Dendritic cell treated with granulocyte-macrophage colony-stimulating factor and Interleukin-4, amounts not matched to agents 40 ng/mL and 50 ng/mL, for 4 days (primary cell): ENCODE data around the gene ABCB10.
"Not testable (repeated sequence)": the region's sequence is repeated elsewhere in the genome, so short reads cannot be mapped to it uniquely, and the experiment has no call there.

ENCODE experiments used
- H3K27ac Mint-ChIP-seq: one replicate; pipeline ENCODE4 v1.8.0; 2022; ENCODE audit warnings: mild to moderate bottlenecking, mixed read lengths
- H3K27me3 Mint-ChIP-seq: one replicate; pipeline ENCODE4 v1.8.0; 2022; ENCODE audit warnings: mild to moderate bottlenecking, mixed read lengths
- H3K36me3 Mint-ChIP-seq: one replicate; pipeline ENCODE4 v1.8.0; 2022; ENCODE audit warnings: low read depth, mixed read lengths
- H3K4me1 Mint-ChIP-seq: one replicate; pipeline ENCODE4 v1.8.0; 2022; ENCODE audit warnings: low read depth, mixed read lengths
- H3K4me3 Mint-ChIP-seq: one replicate; pipeline ENCODE4 v1.8.0; 2022; ENCODE audit warnings: mild to moderate bottlenecking, moderate library complexity, mixed read lengths
- H3K9me3 Mint-ChIP-seq: one replicate; pipeline ENCODE4 v1.8.0; 2022; ENCODE audit warnings: mixed read lengths
- intact Hi-C: fragments of 100-400 bp; cut with micrococcal nuclease; formaldehyde crosslinking; loops from one replicate; pipeline ENCODE4 v1.15.0; 2022

The ABCB10 gene

DNA sequence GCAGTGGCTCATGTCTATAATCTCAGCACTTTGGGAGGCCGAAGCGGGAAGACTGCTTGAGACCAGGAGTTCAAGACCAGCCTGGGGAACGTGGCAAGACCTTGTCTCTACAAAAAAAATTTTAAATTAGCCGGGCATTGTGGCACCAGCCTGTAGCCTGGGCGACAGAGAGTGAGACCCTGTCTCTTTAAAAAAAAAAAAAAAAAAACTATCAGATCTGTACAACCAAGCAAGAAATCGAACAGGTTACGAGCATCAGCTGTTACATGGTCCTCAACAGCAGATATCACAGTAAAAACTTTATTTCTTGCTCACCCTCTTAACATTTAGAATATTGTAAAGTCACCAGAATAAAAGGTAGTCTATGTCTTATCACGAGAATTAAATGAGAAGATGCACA is 51.9 kb downstream of the ABCB10 start:
- no peak overlapping the region for H3K27ac Mint-ChIP-seq
- H3K4me3 Mint-ChIP-seq, result no peak overlapping the region
- no peaks in the 10 kb centered on the region for H3K9me3 Mint-ChIP-seq
- intact Hi-C loops, result loop anchor here (5.0 kb wide), 2 partner anchors 164 to 234 kb away; partner anchors contain the start of genes CCSAP and RAB4A
- H3K4me1 Mint-ChIP-seq, result peaks cover 12% of the 10 kb centered on the region
- H3K27me3 Mint-ChIP-seq, result no peaks in the 10 kb centered on the region
- peaks cover 22% of the 10 kb centered on the region for H3K36me3 Mint-ChIP-seq

GRCh38 chr1:229495782-229496181 is 62.7 kb downstream of the ABCB10 start:
- H3K27ac Mint-ChIP-seq, result no peak overlapping the region
- no peaks in the 10 kb centered on the region for H3K27me3 Mint-ChIP-seq
- H3K4me3 Mint-ChIP-seq, result no peak overlapping the region
- intact Hi-C loops, result no loop called here
- no peaks in the 10 kb centered on the region for H3K9me3 Mint-ChIP-seq
- no peaks in the 10 kb centered on the region for H3K4me1 Mint-ChIP-seq
- peaks cover 83% of the 10 kb centered on the region for H3K36me3 Mint-ChIP-seq

DNA sequence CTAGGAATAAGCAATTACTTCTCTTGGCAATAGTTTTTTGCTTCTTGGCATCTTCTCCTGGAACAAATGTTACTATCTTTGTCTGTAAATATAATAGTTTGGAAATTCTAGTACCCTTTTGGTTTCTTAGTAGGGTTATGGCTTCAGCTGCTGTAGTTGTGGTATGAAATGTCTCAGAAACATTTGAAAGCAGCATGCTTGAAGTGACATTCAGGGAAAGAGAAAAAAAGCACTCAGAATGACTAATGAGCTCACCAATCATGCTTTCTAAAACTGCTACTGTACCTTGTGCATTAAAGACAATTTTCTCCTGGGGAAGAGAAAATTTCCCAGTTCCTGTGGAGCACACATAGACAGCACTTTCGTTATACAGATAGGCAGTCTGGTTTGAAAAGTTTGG is 71.3 kb downstream of the ABCB10 start:
- H3K4me1 Mint-ChIP-seq, result no peaks in the 10 kb centered on the region
- H3K27ac Mint-ChIP-seq, result no peak overlapping the region
- H3K36me3 Mint-ChIP-seq, result peaks cover 91% of the 10 kb centered on the region
- H3K27me3 Mint-ChIP-seq, result no peaks in the 10 kb centered on the region
- intact Hi-C loops, result loop anchor here (10.0 kb wide), 1 partner anchor 822 kb away; no protein-coding TSS in a partner anchor
- no peaks in the 10 kb centered on the region for H3K9me3 Mint-ChIP-seq
- no peak overlapping the region for H3K4me3 Mint-ChIP-seq

- intact Hi-C loops, result loop anchor here (10.0 kb wide), 1 partner anchor 821 kb away; no protein-coding TSS in a partner anchor
- no peak overlapping the region for H3K27ac Mint-ChIP-seq
- peaks cover 1% of the 10 kb centered on the region for H3K4me1 Mint-ChIP-seq
- H3K27me3 Mint-ChIP-seq, result no peaks in the 10 kb centered on the region
- H3K9me3 Mint-ChIP-seq, result no peaks in the 10 kb centered on the region
- no peak overlapping the region for H3K4me3 Mint-ChIP-seq
- peaks cover 87% of the 10 kb centered on the region for H3K36me3 Mint-ChIP-seq
Measured at GRCh38 chr1:229485318-229485717, 73.2 kb downstream of the ABCB10 start.

- H3K27ac Mint-ChIP-seq, result no peak overlapping the region
- no peaks in the 10 kb centered on the region for H3K9me3 Mint-ChIP-seq
- intact Hi-C loops, result loop anchor here (1.0 to 10.0 kb wide), 2 partner anchors 224 to 818 kb away; no protein-coding TSS in a partner anchor
- H3K27me3 Mint-ChIP-seq, result no peaks in the 10 kb centered on the region
- H3K4me3 Mint-ChIP-seq, result no peak overlapping the region
- peaks cover 79% of the 10 kb centered on the region for H3K36me3 Mint-ChIP-seq
- H3K4me1 Mint-ChIP-seq, result peaks cover 11% of the 10 kb centered on the region
Measured at GRCh38 chr1:229482511-229482910, 76.0 kb downstream of the ABCB10 start.

DNA sequence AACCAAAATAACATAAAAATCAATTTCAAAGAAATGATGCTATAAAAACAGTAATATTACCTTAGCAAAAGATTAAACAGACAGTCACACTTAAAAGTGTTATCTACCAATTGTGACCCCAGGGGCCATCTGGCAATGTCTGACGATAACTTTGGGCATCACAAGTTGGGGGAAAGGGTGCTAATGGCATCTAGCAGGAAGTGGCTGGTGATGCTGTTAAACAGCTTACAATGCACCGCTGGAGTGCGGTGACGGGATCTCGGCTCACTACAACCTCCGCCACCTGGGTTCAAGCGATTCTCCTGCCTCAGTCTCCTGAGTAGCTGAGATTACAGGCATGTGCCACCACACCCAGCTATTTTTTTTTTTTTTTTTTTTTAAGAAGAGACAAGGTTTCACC is 78.0 kb downstream of the ABCB10 start:
- H3K4me3 Mint-ChIP-seq, result no peak overlapping the region

GRCh38 chr1:229479660-229480399 is 78.7 kb downstream of the ABCB10 start:
- Mint-ChIP-seq H3K27ac (peak overlapping the region; percentile 2), H3K4me1 (peaks cover 11% of the 10 kb centered on the region), H3K4me3 (no peak overlapping the region), H3K36me3 (peaks cover 80% of the 10 kb centered on the region), H3K27me3 (no peaks in the 10 kb centered on the region), H3K9me3 (no peaks in the 10 kb centered on the region)
- intact Hi-C loops, result loop anchor here (10.0 kb wide), 1 partner anchor 815 kb away; no protein-coding TSS in a partner anchor

More for the DNA sequence above, 78.0 kb downstream of the ABCB10 start:
- no peaks in the 10 kb centered on the region for H3K27me3 Mint-ChIP-seq
- peaks cover 11% of the 10 kb centered on the region for H3K4me1 Mint-ChIP-seq
- H3K36me3 Mint-ChIP-seq, result peaks cover 80% of the 10 kb centered on the region
- peak overlapping the region; percentile 2 for H3K27ac Mint-ChIP-seq
- intact Hi-C loops, result loop anchor here (10.0 kb wide), 1 partner anchor 816 kb away; no protein-coding TSS in a partner anchor
- no peaks in the 10 kb centered on the region for H3K9me3 Mint-ChIP-seq

DNA sequence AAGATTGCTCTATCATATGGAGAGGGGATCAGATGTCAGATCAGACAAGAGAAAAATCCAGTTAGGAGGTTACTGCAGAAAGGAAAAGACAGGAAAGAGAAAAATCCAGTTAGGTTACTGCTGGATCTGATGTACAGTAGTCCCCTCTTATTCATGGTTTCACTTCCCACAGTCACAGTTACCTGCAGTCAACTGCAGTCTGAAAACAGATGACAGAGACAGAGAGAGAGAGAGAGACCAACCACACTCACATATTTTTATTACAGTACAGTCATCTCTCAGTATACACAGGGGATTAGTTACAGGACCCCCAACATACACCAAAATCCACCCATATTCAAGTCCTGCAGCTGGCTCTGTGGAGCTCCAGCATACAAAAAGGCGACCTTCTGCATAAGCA is 79.7 kb downstream of the ABCB10 start:
- H3K9me3 Mint-ChIP-seq, result no peaks in the 10 kb centered on the region
- no peak overlapping the region for H3K4me3 Mint-ChIP-seq
- no peaks in the 10 kb centered on the region for H3K27me3 Mint-ChIP-seq
- intact Hi-C loops, result no loop called here
- peaks cover 84% of the 10 kb centered on the region for H3K36me3 Mint-ChIP-seq
- peaks cover 11% of the 10 kb centered on the region for H3K4me1 Mint-ChIP-seq
- no peak overlapping the region for H3K27ac Mint-ChIP-seq

- H3K4me3 Mint-ChIP-seq, H3K27me3 Mint-ChIP-seq, H3K9me3 Mint-ChIP-seq, H3K27ac Mint-ChIP-seq, intact Hi-C loops: not testable (repeated sequence)
- Mint-ChIP-seq H3K36me3 (peaks cover 79% of the 10 kb centered on the region), H3K4me1 (peaks cover 11% of the 10 kb centered on the region)
Measured at GRCh38 chr1:229475859-229476258, 82.6 kb downstream of the ABCB10 start.

- H3K36me3 Mint-ChIP-seq, result peaks cover 91% of the 10 kb centered on the region
- no peak overlapping the region for H3K27ac Mint-ChIP-seq
- intact Hi-C loops, result no loop called here
- H3K27me3 Mint-ChIP-seq, result no peaks in the 10 kb centered on the region
- H3K4me1 Mint-ChIP-seq, result peaks cover 2% of the 10 kb centered on the region
- no peak overlapping the region for H3K4me3 Mint-ChIP-seq
- H3K9me3 Mint-ChIP-seq, result no peaks in the 10 kb centered on the region
Measured at GRCh38 chr1:229474509-229474908, 84.0 kb downstream of the ABCB10 start.

DNA sequence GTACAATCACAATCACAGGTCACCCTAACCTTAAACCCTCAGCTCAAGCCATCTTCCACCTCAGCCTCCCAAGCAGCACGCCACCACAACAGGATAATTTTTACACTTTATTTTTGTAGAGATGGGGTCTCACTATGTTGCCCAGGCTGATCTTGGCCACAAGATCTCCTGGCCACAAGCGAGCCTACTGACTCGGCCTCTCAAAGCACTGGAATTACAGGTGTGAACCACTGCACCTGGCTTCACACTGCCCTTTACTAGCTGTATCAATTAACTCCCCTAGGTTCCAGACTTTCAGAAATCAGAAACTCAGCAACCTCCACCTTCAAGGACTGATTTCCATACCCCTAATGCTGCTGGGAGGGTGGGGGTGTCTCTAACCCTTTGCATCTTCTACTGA is 87.3 kb downstream of the ABCB10 start:
- peaks cover 94% of the 10 kb centered on the region for H3K36me3 Mint-ChIP-seq
- no peak overlapping the region for H3K4me3 Mint-ChIP-seq
- H3K27me3 Mint-ChIP-seq, result no peaks in the 10 kb centered on the region
- no peaks in the 10 kb centered on the region for H3K4me1 Mint-ChIP-seq
- H3K9me3 Mint-ChIP-seq, result no peaks in the 10 kb centered on the region
- intact Hi-C loops, result no loop called here
- no peak overlapping the region for H3K27ac Mint-ChIP-seq

GRCh38 chr1:229470406-229471043 is 88.0 kb downstream of the ABCB10 start:
- Mint-ChIP-seq H3K27ac (no peak overlapping the region), H3K9me3 (no peaks in the 10 kb centered on the region), H3K27me3 (no peaks in the 10 kb centered on the region), H3K4me3 (no peak overlapping the region), H3K4me1 (no peaks in the 10 kb centered on the region), H3K36me3 (peaks cover 94% of the 10 kb centered on the region)
- intact Hi-C loops, result no loop called here

DNA sequence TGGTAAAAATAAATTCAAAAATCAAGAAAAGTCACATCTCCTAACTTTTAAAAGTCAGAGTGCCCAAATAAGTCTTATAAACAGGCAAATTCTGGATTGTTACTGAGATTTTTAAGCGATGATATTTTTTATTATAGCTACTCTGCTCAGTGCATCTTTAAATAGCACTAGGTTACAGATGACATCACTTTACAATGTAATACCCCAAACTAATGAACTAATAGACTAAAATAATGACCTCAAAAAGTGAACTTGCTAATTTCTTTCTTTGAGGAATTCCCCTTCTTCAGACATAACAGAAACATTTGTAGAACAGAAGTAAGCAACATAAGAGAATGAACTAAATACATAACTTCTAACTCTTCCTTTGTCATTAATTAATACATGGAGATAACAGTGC is 91.6 kb downstream of the ABCB10 start:
- peaks cover 96% of the 10 kb centered on the region for H3K36me3 Mint-ChIP-seq
- H3K4me3 Mint-ChIP-seq, result no peak overlapping the region
- intact Hi-C loops, result no loop called here
- no peak overlapping the region for H3K27ac Mint-ChIP-seq
- no peaks in the 10 kb centered on the region for H3K9me3 Mint-ChIP-seq
- H3K4me1 Mint-ChIP-seq, result no peaks in the 10 kb centered on the region
- H3K27me3 Mint-ChIP-seq, result no peaks in the 10 kb centered on the region
